ENCODE measurements around the gene SLC25A10. TPM values are rescaled to one million over a fixed set of nuclear protein-coding genes. Genes with fewer than 3 reads are reported as not detected.

SLC25A10 gene
- total and polyA plus RNA-seq, 2 donors (not counting 3 experiments of a cell fraction or from before 2014, with no cell fraction given), result 16.7 to 17.2 TPM

- H3K9ac ChIP-seq (replicated peaks; ENCODE audit: extremely low read depth, insufficient read depth, low read length), result no peak overlapping the region
- TF ChIP-seq MAX (IDR thresholded peaks at IDR 0.05; ENCODE audit: insufficient read depth, insufficient read length) (no peak), GATA2 (IDR thresholded peaks at IDR 0.05; ENCODE audit: insufficient read depth, insufficient read length, low read depth, low read length) (no peak), EZH2 (IDR thresholded peaks at IDR 0.05; ENCODE audit: borderline replicate concordance, low read depth, low read length, severe bottlenecking) (no peak), FOS (IDR thresholded peaks at IDR 0.05; ENCODE audit: borderline replicate concordance, insufficient read depth, low read length) (no peak), POLR2AphosphoS5 (IDR thresholded peaks at IDR 0.05; ENCODE audit: insufficient read depth, low read depth, low read length) (no peak), CTCF (IDR thresholded peaks at IDR 0.05; ENCODE audit: extremely low read depth in 1 of 2, insufficient read depth in 1 of 2, low read depth in 1 of 2, low read length in 2 of 2) (no peak), MYC (IDR thresholded peaks at IDR 0.05; ENCODE audit: low read depth, low read length) (no peak), JUN (IDR thresholded peaks at IDR 0.05; ENCODE audit: borderline replicate concordance, insufficient read depth, insufficient read length, low read depth) (no peak)
- DNase-seq (ENCODE audit: low read depth, low spot score), result no peak
- no TSS peak for BruUV-seq (replicated peaks)
- ChIA-PET CTCF (no interaction called here), POLR2A (no interaction called here)
- H3K36me3 ChIP-seq (ENCODE audit: control insufficient read depth in 2 of 2, extremely low read depth in 1 of 2, insufficient read depth in 2 of 2, low read length in 2 of 2), result peaks cover 0 to 4% of the 10 kb centered on the region in 2 experiments
- peaks cover 18% of the 10 kb centered on the region for H3K4me1 ChIP-seq (ENCODE audit: control insufficient read depth, extremely low read depth, insufficient read depth, low read length)
- no peak overlapping the region for H3K4me2 ChIP-seq (ENCODE audit: insufficient read depth, low read length)
- H2AFZ ChIP-seq (ENCODE audit: low read depth, low read length), result no peak overlapping the region
- H3K9me1 ChIP-seq (replicated peaks; ENCODE audit: control insufficient read depth, extremely low read depth, insufficient read depth, low read length), result no peaks in the 10 kb centered on the region
- dilution Hi-C loops (cut with MboI; ENCODE audit: extremely low pct_ligation_motif_present, low sequenced_read_pairs) (no loop called here), intact Hi-C loops (cut with micrococcal nuclease) (no loop called here)
- FAIRE-seq, result no peak
- no peaks in the 10 kb centered on the region for H3K9me3 ChIP-seq (replicated peaks; ENCODE audit: control insufficient read depth, insufficient read depth, low read length)
- no peak overlapping the region for H3K27ac ChIP-seq (ENCODE audit: insufficient read depth, low read depth, low read length)
- H3K79me2 ChIP-seq (ENCODE audit: control insufficient read depth, insufficient read depth, low read length), result peaks cover 19% of the 10 kb centered on the region
- H3K4me3 ChIP-seq (replicated peaks in 1 of 3; ENCODE audit: insufficient read depth in 1 of 3, low read depth in 1 of 3, low read length in 3 of 3), result no peak overlapping the region
- no peaks in the 10 kb centered on the region for H3K27me3 ChIP-seq (ENCODE audit: control insufficient read depth in 2 of 2, insufficient read depth in 2 of 2, low read length in 2 of 2)
- H4K20me1 ChIP-seq (replicated peaks; ENCODE audit: control insufficient read depth, extremely low read depth, insufficient read depth, low read length), result no peaks in the 10 kb centered on the region
Observed at GRCh38 chr17:81664051-81664470, 48.0 kb upstream of the SLC25A10 start.
